Uterus (tissue), 2 donors: ENCODE measurements around the gene S100A16.

Experiments
- POLR2A ChIP-seq, 2 donors: fragments of 450-650 bp; IDR thresholded peaks; one replicate each; pipeline ENCODE4 v1.6.1; 2016; ENCODE audit warnings: antibody characterized with exemption in 2 of 2, mild to moderate bottlenecking in 1 of 2, moderate library complexity in 1 of 2
- TF ChIP-seq, protein P1 (sequence below), 4 experiments: fragments of 200-600 bp in 2 of 4; fragments of 450-650 bp in 2 of 4; sonication (generic) in 2 of 4; IDR thresholded peaks; one replicate each; pipeline ENCODE4 v1.5.1; 2016 to 2019; ENCODE audit warnings: antibody characterized with exemption in 4 of 4, mild to moderate bottlenecking in 2 of 4, moderate library complexity in 1 of 4

- TF ChIP-seq, protein P1, sequence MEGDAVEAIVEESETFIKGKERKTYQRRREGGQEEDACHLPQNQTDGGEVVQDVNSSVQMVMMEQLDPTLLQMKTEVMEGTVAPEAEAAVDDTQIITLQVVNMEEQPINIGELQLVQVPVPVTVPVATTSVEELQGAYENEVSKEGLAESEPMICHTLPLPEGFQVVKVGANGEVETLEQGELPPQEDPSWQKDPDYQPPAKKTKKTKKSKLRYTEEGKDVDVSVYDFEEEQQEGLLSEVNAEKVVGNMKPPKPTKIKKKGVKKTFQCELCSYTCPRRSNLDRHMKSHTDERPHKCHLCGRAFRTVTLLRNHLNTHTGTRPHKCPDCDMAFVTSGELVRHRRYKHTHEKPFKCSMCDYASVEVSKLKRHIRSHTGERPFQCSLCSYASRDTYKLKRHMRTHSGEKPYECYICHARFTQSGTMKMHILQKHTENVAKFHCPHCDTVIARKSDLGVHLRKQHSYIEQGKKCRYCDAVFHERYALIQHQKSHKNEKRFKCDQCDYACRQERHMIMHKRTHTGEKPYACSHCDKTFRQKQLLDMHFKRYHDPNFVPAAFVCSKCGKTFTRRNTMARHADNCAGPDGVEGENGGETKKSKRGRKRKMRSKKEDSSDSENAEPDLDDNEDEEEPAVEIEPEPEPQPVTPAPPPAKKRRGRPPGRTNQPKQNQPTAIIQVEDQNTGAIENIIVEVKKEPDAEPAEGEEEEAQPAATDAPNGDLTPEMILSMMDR (IDR thresholded peaks at IDR 0.05), result no peak
- TF ChIP-seq POLR2A (IDR thresholded peaks at IDR 0.05), result no peak
These were observed 6.7 kb downstream of the S100A16 start for GRCh38 chr1:153606194-153606593.
